Measurements from ENCODE around the gene TM2D3. TPM values are rescaled to one million over a fixed set of nuclear protein-coding genes. Genes with fewer than 3 reads are reported as not detected.

TM2D3 gene
- total and polyA plus RNA-seq, 2 donors (not counting 1 experiment from before 2014, with no cell fraction given), result 46.1 to 71.5 TPM

- H3K4me1 ChIP-seq (ENCODE audit: control insufficient read depth, extremely low read depth, insufficient read depth, low read length), result no peaks in the 10 kb centered on the region
- no peak overlapping the region for H2AFZ ChIP-seq (ENCODE audit: low read length)
- no peaks in the 10 kb centered on the region for H3K9me3 ChIP-seq (ENCODE audit: control insufficient read depth, insufficient read depth, low read depth, low read length)
- no peak overlapping the region for H3K9ac ChIP-seq (ENCODE audit: insufficient read depth, low read length)
- H3K4me2 ChIP-seq (ENCODE audit: extremely low read depth, insufficient read depth, low read length), result no peak overlapping the region
- no peaks in the 10 kb centered on the region for H3K79me2 ChIP-seq (ENCODE audit: control insufficient read depth, insufficient read depth, low read length)
- H3K36me3 ChIP-seq (ENCODE audit: control insufficient read depth, insufficient read depth, low read length), result no peaks in the 10 kb centered on the region
- H3K27ac ChIP-seq (ENCODE audit: insufficient read depth, low read length), result no peak overlapping the region
- no peak for DNase-seq (ENCODE audit: low read depth in 2 of 2)
- no peaks in the 10 kb centered on the region for H4K20me1 ChIP-seq (ENCODE audit: control insufficient read depth, extremely low read depth, insufficient read depth, low read length)
- H3K4me3 ChIP-seq (replicated peaks in 1 of 4; ENCODE audit: control extremely low read depth in 1 of 4, insufficient read depth in 1 of 4, low read depth in 3 of 4, low read length in 4 of 4), result no peak overlapping the region
- peaks cover 2% of the 10 kb centered on the region for H3K27me3 ChIP-seq (ENCODE audit: control insufficient read depth, insufficient read depth, low read length)
- TF ChIP-seq CTCF (conservative IDR thresholded peaks at IDR 0.05 in 1 of 2, IDR thresholded peaks at IDR 0.05 in 1 of 2; ENCODE audit: low read depth in 1 of 2, low read length in 2 of 2) (no peak), EZH2 (IDR thresholded peaks at IDR 0.05; ENCODE audit: low read length, missing control alignments) (no peak)
Observed at GRCh38 chr15:101612676-101613075, 39.5 kb downstream of the TM2D3 start.

- H3K27me3 ChIP-seq (ENCODE audit: control insufficient read depth, insufficient read depth, low read length), result peaks cover 5% of the 10 kb centered on the region
- no peak overlapping the region for H3K9ac ChIP-seq (ENCODE audit: insufficient read depth, low read length)
- H3K36me3 ChIP-seq (ENCODE audit: control insufficient read depth, insufficient read depth, low read length), result no peaks in the 10 kb centered on the region
- H2AFZ ChIP-seq (ENCODE audit: low read length), result no peak overlapping the region
- DNase-seq (ENCODE audit: low read depth in 2 of 2), result no peak
- no peak overlapping the region for H3K4me3 ChIP-seq (replicated peaks in 1 of 4; ENCODE audit: control extremely low read depth in 1 of 4, insufficient read depth in 1 of 4, low read depth in 3 of 4, low read length in 4 of 4)
- H3K79me2 ChIP-seq (ENCODE audit: control insufficient read depth, insufficient read depth, low read length), result no peaks in the 10 kb centered on the region
- H3K9me3 ChIP-seq (ENCODE audit: control insufficient read depth, insufficient read depth, low read depth, low read length), result no peaks in the 10 kb centered on the region
- no peaks in the 10 kb centered on the region for H4K20me1 ChIP-seq (ENCODE audit: control insufficient read depth, extremely low read depth, insufficient read depth, low read length)
- no peaks in the 10 kb centered on the region for H3K4me1 ChIP-seq (ENCODE audit: control insufficient read depth, extremely low read depth, insufficient read depth, low read length)
- H3K4me2 ChIP-seq (ENCODE audit: extremely low read depth, insufficient read depth, low read length), result no peak overlapping the region
- H3K27ac ChIP-seq (ENCODE audit: insufficient read depth, low read length), result no peak overlapping the region
- TF ChIP-seq CTCF (conservative IDR thresholded peaks at IDR 0.05 in 1 of 2, IDR thresholded peaks at IDR 0.05 in 1 of 2; ENCODE audit: low read depth in 1 of 2, low read length in 2 of 2) (no peak), EZH2 (IDR thresholded peaks at IDR 0.05; ENCODE audit: low read length, missing control alignments) (no peak)
Observed at GRCh38 chr15:101611580-101612299, 40.4 kb downstream of the TM2D3 start.

DNA sequence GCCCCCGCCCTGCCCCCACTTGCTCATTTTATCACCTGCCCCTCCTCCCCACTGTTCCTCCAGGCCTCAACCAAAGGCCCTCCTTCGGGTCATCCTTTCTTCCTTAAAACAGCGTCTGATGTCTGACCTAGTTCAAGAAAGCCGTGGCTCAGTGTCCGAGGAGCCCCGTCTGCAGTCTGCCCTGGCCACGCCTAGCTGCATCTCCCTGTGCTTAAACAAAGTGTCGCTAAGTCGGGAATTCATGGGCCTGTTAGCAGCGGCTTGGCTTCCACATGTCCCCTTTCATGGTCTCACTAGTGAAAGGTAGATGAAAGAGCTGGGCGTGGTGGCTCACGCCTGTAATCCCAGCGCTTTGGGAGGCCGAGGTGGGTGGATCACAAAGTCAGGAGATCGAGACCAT is 41.2 kb downstream of the TM2D3 start:
- Histone ChIP-seq H3K4me1 (ENCODE audit: control insufficient read depth, extremely low read depth, insufficient read depth, low read length) (no peaks in the 10 kb centered on the region), H3K79me2 (ENCODE audit: control insufficient read depth, insufficient read depth, low read length) (no peaks in the 10 kb centered on the region), H3K4me3 (replicated peaks in 1 of 4; ENCODE audit: control extremely low read depth in 1 of 4, insufficient read depth in 1 of 4, low read depth in 3 of 4, low read length in 4 of 4) (no peak overlapping the region), H2AFZ (ENCODE audit: low read length) (no peak overlapping the region), H3K9me3 (ENCODE audit: control insufficient read depth, insufficient read depth, low read depth, low read length) (no peaks in the 10 kb centered on the region), H3K4me2 (ENCODE audit: extremely low read depth, insufficient read depth, low read length) (no peak overlapping the region), H3K9ac (ENCODE audit: insufficient read depth, low read length) (no peak overlapping the region), H3K27ac (ENCODE audit: insufficient read depth, low read length) (no peak overlapping the region), H3K36me3 (ENCODE audit: control insufficient read depth, insufficient read depth, low read length) (no peaks in the 10 kb centered on the region), H4K20me1 (ENCODE audit: control insufficient read depth, extremely low read depth, insufficient read depth, low read length) (no peaks in the 10 kb centered on the region), H3K27me3 (ENCODE audit: control insufficient read depth, insufficient read depth, low read length) (peaks cover 5% of the 10 kb centered on the region)
- no peak for DNase-seq (ENCODE audit: low read depth in 2 of 2)
- TF ChIP-seq EZH2 (IDR thresholded peaks at IDR 0.05; ENCODE audit: low read length, missing control alignments) (no peak), CTCF (conservative IDR thresholded peaks at IDR 0.05 in 1 of 2, IDR thresholded peaks at IDR 0.05 in 1 of 2; ENCODE audit: low read depth in 1 of 2, low read length in 2 of 2) (no peak)

Measured in fibroblast of lung (primary cell).